Cardiac ventricle fibroblast (primary cell): ENCODE data around the gene GALNT10. TPM values are rescaled to one million over a fixed set of nuclear protein-coding genes. Genes with fewer than 3 reads are reported as not detected.

Experiments used
- total RNA-seq: library from RNA; depleted of rRNA; stranded (reverse); fragments of >200 nt; gene quantifications from 2 replicates; pipeline ENCODE4 v1.2.3, GENCODE V29; 2015

GALNT10 gene
- 35.7 and 37.4 TPM in 2 replicates for total RNA-seq

GRCh38 chr5:154190595-154191304, at the start of gene GALNT10:
TSS of gene GALNT10 (plus strand) at chr5:154190733. CDS start at chr5:154190867, 134 bp downstream.

GRCh38 chr5:154445422-154446194, 255.1 kb downstream of the GALNT10 start, which contains the start of gene SAP30L:
TSS of gene SAP30L (plus strand) at chr5:154445997. CDS start at chr5:154446605, 608 bp downstream.

Other genes starting within 250 kb of the GALNT10 start
- 17.2 and 17.3 TPM in 2 replicates for gene FAM114A2, start 151.8 kb upstream of the GALNT10 start, total RNA-seq
- gene MFAP3, start 151.8 kb upstream of the GALNT10 start, total RNA-seq = 34.4 and 43.6 TPM in 2 replicates